GM06990 (cell line): ENCODE measurements around the gene IFITM1.
"Not testable (repeated sequence)": the region's sequence is repeated elsewhere in the genome, so short reads cannot be mapped to it uniquely, and the experiment has no call there.

ENCODE experiments used
- DNase-seq: peaks from one replicate; pipeline ENCODE4 v3.0.0-alpha.2; 2011; ENCODE audit not compliant: insufficient read length; ENCODE audit errors: extremely low read depth
- H3K27me3 ChIP-seq: replicated peaks from 2 replicates; pipeline ENCODE4 v1.6.0; 2011; ENCODE audit warnings: low read length; ENCODE audit not compliant: control insufficient read depth, insufficient read depth
- H3K36me3 ChIP-seq: 2 replicates; pipeline ENCODE4 v1.5.1; 2011; ENCODE audit warnings: low read length; ENCODE audit not compliant: control insufficient read depth, insufficient read depth
- H3K4me3 ChIP-seq: replicated peaks from 2 replicates; pipeline ENCODE4 v1.5.1; 2011; ENCODE audit warnings: low read depth, mild to moderate bottlenecking, control low read depth, low read length
- TF ChIP-seq, protein P1 (sequence below): IDR thresholded peaks from 2 replicates; pipeline ENCODE4 v1.5.1; 2011; ENCODE audit warnings: low read length, control low read depth, mild to moderate bottlenecking, inconsistent platforms; ENCODE audit not compliant: insufficient read depth, poor library complexity, severe bottlenecking

Gene IFITM1

DNA sequence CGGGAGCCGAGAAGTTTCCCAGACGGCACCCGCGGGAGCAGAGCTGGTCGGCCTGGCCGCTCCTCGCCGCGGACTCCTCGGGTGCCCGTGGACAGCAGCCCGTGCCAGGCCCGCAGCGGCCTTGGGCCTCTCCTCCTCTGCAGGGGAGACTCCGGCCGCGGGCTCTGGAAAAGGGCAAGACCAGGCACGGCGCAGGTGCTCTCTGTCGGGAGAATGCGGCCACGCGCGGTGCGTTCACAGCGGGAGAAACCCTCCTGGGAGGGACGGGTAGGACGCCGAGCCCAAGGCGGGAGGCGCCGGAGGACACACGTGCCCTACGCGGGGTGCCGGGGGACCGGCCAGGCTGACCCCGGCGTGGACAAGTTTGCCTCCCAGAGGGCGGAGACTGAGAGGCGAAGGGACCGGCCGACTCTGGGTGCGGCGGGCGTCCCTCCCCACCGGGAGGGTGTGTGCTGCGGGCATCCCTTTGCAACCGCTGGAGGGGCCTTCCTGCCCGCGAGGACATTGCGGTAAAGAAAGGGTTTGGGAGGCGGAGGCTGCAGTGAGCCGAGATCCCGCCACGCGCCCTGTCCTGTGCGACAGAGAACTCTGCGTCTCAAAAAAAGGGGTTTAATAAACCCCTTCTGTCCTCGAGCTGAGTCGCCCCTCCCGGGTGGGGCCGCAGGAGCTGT, 2.3 kb downstream of the IFITM1 start:
- no peaks in the 10 kb centered on the region for H3K27me3 ChIP-seq
- H3K4me3 ChIP-seq = peak overlapping the region; percentile 77
- TF ChIP-seq, protein P1, sequence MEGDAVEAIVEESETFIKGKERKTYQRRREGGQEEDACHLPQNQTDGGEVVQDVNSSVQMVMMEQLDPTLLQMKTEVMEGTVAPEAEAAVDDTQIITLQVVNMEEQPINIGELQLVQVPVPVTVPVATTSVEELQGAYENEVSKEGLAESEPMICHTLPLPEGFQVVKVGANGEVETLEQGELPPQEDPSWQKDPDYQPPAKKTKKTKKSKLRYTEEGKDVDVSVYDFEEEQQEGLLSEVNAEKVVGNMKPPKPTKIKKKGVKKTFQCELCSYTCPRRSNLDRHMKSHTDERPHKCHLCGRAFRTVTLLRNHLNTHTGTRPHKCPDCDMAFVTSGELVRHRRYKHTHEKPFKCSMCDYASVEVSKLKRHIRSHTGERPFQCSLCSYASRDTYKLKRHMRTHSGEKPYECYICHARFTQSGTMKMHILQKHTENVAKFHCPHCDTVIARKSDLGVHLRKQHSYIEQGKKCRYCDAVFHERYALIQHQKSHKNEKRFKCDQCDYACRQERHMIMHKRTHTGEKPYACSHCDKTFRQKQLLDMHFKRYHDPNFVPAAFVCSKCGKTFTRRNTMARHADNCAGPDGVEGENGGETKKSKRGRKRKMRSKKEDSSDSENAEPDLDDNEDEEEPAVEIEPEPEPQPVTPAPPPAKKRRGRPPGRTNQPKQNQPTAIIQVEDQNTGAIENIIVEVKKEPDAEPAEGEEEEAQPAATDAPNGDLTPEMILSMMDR = no peak
- DNase-seq = peak; percentile 44
- peaks cover 4% of the 10 kb centered on the region; the same call in 1 of the 2 replicates for H3K36me3 ChIP-seq

DNA sequence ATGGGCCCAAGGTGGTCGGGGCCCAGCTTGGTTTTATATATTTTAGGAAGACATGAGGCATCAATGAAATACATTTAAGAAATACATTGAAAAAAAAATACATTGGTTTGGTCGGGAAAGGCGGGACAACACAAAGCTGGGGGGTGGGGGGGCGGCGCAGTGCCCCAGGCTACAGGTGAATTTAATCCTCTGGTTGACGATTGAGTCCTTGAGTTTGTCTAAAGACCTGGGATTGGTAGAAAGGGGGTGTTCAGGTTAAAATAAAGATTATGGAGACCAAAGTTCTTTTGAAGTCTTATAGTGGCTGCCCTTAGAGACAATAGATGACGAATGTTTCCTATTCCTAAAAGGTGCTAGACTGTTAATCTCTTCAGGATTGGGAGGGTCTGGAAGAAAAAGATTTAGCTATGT, 3.1 kb downstream of the IFITM1 start:
- DNase-seq = no peak
- peaks cover 4% of the 10 kb centered on the region; the same call in 1 of the 2 replicates for H3K36me3 ChIP-seq
- peak overlapping the region; percentile 77 for H3K4me3 ChIP-seq
- H3K27me3 ChIP-seq = no peaks in the 10 kb centered on the region
- TF ChIP-seq, protein P1 = no peak

DNA sequence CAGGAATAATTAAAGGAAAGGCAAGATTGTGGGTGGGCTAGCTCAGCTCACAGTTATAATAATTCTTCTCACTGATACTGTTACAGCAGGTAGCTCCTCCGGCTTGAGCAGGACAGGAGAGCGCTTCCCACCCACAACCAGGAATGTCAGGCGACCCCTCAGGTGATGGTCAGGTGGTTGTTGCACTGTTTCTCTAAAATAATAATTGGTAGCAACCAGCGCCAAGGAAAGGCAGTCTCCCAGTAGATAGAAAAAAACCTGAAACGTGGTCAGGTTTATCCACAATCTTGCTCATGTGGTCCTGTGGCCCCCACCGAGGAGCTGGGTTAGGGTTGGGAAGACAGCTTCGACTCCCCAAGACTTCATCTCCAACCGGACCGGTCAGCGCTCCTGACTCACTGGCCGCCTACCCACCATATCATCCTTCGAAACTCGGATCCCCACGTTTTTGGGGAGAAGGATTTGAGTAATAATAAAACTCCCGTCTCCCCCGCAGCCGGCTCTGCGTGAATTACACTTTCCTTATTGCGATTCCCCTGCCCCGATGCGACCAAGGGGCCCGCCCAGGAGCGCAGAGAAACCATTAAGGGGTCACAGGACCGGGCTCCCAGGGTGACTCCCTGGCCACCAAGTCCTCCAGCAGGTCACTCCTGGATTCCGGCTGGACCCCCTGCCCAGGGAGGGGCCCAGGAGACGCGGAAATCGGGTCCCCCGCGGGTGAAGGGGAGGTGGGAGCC, 4.0 kb downstream of the IFITM1 start:
- H3K27me3 ChIP-seq, DNase-seq, H3K36me3 ChIP-seq: not testable (repeated sequence)
- peak overlapping the region; percentile 38 for H3K4me3 ChIP-seq

DNA sequence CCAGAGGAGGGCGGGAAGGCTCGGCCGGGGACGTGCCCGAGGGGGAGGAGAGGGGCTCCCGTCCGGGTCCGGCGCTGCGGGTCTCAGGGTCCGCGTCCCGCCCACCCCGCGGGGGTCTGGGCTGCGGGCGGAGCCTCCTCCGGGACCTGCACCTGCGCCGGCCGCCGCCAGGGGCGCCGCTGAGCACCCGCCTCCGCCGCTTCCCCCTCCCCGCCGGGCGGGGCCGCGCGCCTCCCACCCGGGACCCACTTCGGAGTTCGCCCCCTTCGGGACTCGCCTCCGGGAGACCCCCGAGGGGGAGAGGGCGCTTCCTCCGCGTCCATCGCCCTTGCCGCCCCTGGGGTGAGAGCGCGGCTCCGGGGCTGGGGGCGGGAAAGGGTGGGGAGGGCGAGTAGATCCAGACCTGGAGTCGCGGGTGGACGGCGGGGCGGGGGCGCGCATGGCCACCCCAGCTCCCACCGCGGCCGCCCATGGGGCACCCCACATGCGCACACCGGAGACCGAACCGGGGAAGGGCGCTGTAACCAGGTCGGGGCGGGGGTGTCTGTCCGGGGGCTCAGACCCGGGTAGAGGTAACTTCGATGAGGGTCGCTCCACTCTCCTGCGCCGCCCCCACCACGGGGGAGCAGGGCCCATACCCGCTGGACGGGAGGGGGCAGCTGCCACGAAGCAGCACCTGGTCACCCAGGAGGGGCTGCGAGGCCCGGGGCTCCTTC, 4.7 kb downstream of the IFITM1 start:
- DNase-seq, H3K27me3 ChIP-seq, H3K36me3 ChIP-seq: not testable (repeated sequence)
- peak overlapping the region; percentile 55 for H3K4me3 ChIP-seq

DNA sequence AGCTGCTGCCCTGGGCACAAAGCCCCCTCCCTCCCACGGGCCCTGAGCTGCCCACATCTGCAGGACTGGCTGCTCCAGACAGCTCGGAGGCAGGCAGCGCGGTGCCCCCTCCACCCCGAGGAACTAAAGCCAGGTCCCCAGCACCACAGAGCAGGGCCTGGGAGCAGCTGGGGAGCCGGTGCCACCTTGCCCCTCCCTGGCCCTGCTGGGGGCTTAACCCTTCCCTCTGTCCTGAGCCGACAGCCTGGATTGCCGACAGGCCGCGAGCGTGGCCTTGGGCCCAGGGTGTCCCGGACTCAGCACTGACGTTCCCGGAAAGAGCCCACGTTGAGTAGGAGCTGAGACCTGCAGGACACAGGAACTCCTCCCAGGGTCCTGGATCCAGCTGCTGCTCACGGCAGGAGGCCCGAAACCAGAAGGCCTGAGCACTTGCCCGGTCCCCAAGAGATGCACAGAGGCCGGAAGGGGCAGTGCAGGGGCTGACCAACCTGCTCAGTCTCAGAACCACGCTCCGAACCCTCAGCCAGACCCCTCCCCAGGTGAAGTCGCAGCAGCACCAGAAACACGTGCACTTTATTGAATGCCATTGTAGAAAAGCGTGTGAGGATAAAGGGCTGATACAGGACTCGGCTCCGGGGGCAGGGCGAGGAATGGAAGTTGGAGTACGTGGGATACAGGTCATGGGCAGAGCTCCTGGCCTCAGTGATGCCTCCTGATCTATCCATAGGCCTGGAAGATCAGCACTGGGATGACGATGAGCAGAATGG, 5.5 kb downstream of the IFITM1 start:
- not testable (repeated sequence) for DNase-seq, H3K27me3 ChIP-seq, H3K36me3 ChIP-seq
- H3K4me3 ChIP-seq = peak overlapping the region; percentile 55

DNA sequence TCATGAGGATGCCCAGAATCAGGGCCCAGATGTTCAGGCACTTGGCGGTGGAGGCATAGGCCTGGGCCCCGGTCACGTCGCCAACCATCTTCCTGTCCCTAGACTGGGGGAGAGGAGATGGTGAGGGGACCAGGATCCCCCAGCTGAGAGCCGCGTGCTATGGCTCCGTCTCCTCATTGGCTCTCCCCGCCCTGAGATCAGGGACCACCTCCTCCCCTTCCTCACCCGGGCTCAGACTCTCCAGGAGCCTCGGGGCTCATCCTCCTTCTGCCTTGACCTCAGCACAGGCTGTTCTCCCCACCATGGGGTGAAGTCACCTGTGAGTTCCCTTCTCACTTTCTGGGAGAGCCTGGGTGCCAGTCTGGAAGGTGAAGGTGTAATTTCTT, 6.0 kb downstream of the IFITM1 start:
- DNase-seq, H3K36me3 ChIP-seq, H3K27me3 ChIP-seq, H3K4me3 ChIP-seq: not testable (repeated sequence)

DNA sequence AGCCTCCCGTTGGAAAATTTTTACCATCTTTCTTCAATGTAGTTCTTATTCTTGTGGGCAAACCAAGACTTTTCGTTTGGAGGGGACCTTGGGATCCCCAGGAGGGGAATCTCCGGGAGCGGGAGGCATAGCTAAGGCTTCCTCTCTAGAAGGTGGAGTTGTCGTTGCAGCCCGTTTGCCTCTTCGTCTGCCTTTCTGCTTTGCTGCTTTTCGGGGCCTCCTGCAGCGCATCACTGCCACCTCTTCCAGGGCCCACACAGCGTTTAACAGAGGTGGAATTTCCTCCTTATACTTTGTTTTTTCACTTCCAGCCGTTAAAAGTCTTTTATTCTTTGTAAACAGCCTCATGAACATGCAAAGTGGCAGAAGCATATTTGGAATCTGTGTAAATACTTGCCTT, 10.3 kb downstream of the IFITM1 start:
- TF ChIP-seq, protein P1 = no peak
- DNase-seq = no peak
- no peaks in the 10 kb centered on the region for H3K36me3 ChIP-seq

DNA sequence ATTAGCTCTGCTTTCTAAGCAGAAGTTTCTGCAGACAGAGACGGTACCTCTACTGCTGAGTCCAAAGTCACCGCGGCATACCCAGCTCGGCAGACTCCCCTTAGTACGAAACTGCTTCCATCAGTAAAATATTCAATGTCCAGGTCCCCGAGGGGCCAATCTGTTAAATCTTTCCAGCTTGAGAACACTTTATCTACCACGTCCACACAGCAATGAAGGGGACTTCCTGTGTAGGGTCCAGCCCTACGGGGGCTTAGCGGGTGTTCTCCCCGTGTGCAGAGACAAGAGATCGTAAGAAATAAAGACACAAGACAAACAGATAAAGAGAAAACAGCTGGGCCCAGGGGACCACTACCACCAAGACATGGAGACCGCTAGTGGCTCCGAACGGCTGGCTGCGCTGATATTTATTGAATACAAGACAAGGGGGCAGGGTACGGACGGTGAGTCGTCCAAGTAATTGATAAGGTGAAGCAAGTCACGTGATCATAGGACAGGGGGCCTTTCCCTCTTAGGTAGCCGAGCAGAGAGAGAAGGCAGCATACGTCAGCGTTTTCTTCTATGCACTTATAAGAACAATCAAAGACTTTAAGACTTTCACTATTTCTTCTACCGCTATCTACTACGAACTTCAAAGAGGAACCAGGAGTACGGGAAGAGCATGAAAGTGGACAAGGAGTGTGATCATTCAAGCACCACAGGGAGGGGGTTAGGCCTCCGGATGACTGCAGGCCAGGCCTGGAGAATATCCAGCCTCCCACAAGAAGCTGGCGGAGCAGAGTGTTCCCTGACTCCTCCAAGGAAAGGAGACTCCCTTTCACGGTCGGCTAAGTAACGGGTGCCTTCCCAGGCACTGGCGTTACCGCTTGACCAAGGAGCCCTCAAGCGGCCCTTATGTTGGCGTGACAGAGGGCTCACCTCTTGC, 11.0 kb downstream of the IFITM1 start:
- DNase-seq, H3K27me3 ChIP-seq, H3K36me3 ChIP-seq, H3K4me3 ChIP-seq: not testable (repeated sequence)

More for the DNA sequence above, 10.3 kb downstream of the IFITM1 start:
- no peaks in the 10 kb centered on the region for H3K27me3 ChIP-seq
- H3K4me3 ChIP-seq = no peak overlapping the region
